ENCODE data around the gene CD28.

The CD28 gene

DNA sequence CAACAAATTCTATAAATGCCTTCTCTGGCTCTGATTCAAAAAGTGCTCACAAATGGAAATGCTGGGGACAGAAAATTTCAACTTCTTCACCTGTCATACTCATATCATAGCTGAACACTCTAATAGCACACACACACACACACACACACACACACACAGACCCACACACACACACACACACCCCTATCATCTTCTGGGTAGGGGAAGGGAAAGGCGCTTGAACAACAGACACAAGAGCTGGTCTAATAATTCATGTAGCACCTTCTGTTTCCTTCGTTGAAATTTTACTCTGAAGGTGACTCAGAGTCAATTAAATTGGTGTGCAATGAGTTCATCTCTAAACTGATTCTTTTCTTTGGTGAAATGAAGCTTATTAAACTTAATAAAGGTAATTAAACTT is 32.9 kb downstream of the CD28 start:
- DNase-seq (ENCODE audit: low read depth), result no peak
- H3K4me3 ChIP-seq (ENCODE audit: low read depth, low read length), result no peak overlapping the region
- in situ Hi-C loops (cut with HindIII; ENCODE audit: low sequenced_read_pairs), result no loop called here
- TF ChIP-seq, protein P1, sequence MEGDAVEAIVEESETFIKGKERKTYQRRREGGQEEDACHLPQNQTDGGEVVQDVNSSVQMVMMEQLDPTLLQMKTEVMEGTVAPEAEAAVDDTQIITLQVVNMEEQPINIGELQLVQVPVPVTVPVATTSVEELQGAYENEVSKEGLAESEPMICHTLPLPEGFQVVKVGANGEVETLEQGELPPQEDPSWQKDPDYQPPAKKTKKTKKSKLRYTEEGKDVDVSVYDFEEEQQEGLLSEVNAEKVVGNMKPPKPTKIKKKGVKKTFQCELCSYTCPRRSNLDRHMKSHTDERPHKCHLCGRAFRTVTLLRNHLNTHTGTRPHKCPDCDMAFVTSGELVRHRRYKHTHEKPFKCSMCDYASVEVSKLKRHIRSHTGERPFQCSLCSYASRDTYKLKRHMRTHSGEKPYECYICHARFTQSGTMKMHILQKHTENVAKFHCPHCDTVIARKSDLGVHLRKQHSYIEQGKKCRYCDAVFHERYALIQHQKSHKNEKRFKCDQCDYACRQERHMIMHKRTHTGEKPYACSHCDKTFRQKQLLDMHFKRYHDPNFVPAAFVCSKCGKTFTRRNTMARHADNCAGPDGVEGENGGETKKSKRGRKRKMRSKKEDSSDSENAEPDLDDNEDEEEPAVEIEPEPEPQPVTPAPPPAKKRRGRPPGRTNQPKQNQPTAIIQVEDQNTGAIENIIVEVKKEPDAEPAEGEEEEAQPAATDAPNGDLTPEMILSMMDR (IDR thresholded peaks at IDR 0.05; ENCODE audit: low read depth, low read length, missing control alignments), result no peak

DNA sequence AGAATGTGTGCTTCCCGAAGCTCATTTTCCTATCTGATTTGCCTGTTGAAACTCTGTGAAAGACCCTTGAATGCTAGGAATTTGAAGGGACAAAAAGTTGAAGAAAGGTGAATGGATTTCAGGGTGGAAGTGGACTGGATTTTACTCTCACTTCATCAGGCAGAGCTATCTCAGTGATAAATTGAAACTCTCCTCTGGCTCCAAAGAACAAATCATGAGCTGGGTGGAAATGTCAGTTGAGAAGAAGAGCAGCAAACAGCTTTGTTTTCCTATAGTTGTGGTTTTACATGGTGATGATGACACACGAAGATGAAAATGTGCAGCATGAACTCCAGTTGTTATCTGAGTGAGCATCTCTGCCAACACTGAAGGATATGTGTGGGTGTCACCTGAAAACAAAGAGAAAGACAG is 34.4 kb downstream of the CD28 start:
- TF ChIP-seq, protein P1 (IDR thresholded peaks at IDR 0.05; ENCODE audit: low read depth, low read length, missing control alignments), result no peak
- H3K4me3 ChIP-seq (ENCODE audit: low read depth, low read length), result no peak overlapping the region
- DNase-seq (ENCODE audit: low read depth), result no peak
- in situ Hi-C loops (cut with HindIII; ENCODE audit: low sequenced_read_pairs), result no loop called here

DNA sequence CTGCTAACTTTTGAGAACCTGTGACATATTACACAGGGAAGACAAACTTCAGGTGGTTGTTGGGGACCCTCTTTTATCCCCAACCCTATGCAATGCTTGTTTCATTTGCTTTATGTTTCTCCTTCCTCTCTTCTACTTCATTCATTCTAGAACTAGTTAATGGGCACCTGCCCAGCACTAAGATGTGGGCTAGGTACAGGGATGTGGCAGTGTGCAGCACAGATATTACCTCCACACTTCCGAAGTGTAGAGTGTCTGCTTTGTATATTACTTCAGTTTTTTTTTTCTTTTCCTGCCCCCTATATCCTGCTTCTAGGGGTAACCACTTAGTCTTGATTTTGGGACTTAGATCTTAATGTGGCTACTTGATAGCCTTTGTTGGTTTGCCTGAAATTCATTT is 35.1 kb downstream of the CD28 start:
- H3K4me3 ChIP-seq (ENCODE audit: low read depth, low read length), result no peak overlapping the region
- no peak for DNase-seq (ENCODE audit: low read depth)
- TF ChIP-seq, protein P1 (IDR thresholded peaks at IDR 0.05; ENCODE audit: low read depth, low read length, missing control alignments), result no peak
- in situ Hi-C loops (cut with HindIII; ENCODE audit: low sequenced_read_pairs), result no loop called here

DNA sequence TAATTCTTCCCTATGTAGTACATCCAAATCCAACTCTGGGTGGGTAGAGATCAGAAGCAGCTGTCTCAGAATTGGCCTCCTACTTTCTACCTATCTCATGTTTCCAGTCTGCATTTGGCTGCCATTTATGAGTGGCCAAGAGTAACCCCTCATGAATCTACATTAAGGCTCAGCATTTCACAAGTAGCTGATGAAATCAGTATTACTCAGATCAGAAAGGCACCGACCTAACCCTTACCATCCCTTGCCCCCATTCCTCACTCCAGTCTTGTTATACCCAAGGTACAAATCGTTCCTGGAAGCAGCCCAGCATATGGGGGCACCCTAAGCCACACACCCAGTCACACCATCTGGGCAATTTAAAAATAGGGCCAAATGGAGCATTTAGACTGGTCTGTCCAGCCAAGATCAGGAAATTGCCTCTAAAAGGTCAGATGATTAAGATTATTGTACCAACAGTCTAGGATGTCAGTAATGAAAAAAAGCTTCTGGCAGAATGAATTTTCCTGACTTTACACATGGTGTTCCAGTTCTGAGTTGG is 37.1 kb downstream of the CD28 start:
- in situ Hi-C loops (cut with HindIII; ENCODE audit: low sequenced_read_pairs), result no loop called here
- no peak for DNase-seq (ENCODE audit: low read depth)
- TF ChIP-seq, protein P1 (IDR thresholded peaks at IDR 0.05; ENCODE audit: low read depth, low read length, missing control alignments), result no peak
- no peak overlapping the region for H3K4me3 ChIP-seq (ENCODE audit: low read depth, low read length)

DNA sequence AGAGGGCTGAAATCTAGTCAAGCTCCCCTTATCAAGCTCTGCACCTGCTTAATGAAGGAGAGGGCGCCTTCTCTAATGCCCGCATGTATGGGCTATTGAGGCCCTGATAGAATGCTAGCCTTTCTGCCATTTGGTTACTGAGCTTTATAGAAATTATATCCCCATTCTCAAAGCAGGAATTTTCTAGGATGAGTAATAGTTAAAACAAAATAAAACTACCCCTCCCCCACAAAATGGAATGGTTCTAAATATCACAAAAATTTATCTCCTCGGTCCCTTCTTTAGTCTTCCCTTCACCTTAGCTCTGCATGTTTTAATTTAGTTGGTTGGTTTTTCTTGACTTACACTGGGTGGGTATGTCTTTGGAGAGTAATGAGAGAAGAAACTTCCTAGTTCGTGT is 37.7 kb downstream of the CD28 start:
- in situ Hi-C loops (cut with HindIII; ENCODE audit: low sequenced_read_pairs), result no loop called here
- H3K4me3 ChIP-seq (ENCODE audit: low read depth, low read length), result no peak overlapping the region
- DNase-seq (ENCODE audit: low read depth), result no peak
- TF ChIP-seq, protein P1 (IDR thresholded peaks at IDR 0.05; ENCODE audit: low read depth, low read length, missing control alignments), result no peak

DNA sequence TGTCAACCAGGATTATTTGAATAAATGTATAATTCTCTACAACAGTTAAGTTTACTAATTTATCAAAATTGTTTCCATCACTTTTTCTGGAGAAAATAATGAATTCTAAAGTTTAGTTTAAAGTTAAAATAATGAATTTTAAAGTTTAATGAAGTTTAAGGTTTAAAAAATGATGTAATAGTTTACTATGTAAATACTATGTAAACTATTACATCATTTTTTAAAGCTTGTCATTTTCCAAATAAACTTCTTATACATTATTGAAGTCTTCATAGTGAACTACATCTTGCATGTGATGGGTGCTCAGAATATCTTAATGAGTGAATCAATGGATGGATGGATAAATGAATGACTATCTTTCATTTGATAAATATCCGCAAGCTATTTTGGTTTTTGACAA is 38.8 kb downstream of the CD28 start:
- in situ Hi-C loops (cut with HindIII; ENCODE audit: low sequenced_read_pairs), result no loop called here
- no peak for DNase-seq (ENCODE audit: low read depth)
- TF ChIP-seq, protein P1 (IDR thresholded peaks at IDR 0.05; ENCODE audit: low read depth, low read length, missing control alignments), result no peak

More for the DNA sequence above, 38.8 kb downstream of the CD28 start:
- no peak overlapping the region for H3K4me3 ChIP-seq (ENCODE audit: low read depth, low read length)

All from astrocyte of the cerebellum (primary cell).